NCI-H187 treated with DMSO at 0.1 percent for 48 hours (cell line): ENCODE results near the gene NCMAP.

Experiments
- DNase-seq: peaks from one replicate; lab custom pipeline; 2025; lab: John Stamatoyannopoulos, UW

NCMAP gene

DNA sequence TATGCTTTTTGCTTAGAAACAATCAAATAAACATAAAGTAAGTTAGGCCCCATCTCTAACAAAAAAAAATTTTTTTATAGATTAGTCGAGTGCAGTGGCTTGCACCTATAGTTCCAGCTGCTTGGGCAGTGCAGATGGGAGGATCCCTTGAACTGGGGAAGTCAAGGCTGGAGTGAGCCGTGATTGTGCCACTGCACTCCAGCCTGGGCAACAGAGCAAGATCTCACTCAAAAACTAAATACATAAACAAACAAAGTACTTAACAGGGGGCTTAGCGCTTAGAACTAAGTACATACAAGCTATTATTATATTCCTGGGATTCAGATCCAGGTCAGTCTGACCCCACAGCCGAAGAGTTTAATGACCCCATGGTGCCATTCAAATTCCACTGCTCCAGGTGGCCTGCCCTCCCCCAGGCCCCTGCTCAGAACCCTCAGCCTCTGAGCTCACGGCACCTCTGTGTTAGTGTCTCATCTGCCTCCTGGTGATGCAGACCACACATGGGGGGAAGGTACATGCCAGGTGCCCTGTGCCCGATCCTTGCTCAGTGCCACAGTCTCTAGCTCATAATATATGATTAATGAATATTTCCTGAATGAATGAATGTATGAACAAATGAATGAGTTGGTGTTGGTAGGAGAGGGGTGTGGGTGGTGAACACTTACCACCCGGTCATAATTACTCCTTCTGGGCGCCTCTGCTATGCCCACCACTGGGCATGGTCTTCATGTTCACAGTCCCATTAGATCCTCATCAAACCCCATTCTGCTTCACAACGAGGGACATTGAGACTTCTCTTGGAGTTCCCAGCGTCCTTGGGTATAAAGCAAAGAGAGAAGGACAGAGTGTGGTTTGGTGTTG is 14.6 kb downstream of the NCMAP start:
- no peak for DNase-seq

DNA sequence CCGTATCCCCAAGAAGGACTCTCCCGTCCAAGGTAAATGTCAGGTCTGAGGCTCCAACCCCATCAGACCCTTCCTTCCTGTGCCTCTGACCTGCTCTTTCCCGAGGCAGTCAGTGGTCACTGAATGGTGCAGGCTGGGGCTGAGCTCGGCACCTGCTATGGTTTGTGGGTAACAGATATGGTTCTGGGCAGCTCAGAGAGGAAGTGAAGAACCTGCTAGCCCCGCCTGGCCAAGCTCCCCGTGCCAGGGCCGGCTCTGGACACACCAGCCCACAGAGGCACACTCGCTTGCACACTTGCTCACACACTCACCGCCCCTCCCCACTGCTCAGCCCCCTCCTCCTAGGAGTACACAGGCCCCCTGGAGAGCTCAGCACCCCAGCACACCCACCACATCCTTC is 16.4 kb downstream of the NCMAP start:
- no peak for DNase-seq

DNA sequence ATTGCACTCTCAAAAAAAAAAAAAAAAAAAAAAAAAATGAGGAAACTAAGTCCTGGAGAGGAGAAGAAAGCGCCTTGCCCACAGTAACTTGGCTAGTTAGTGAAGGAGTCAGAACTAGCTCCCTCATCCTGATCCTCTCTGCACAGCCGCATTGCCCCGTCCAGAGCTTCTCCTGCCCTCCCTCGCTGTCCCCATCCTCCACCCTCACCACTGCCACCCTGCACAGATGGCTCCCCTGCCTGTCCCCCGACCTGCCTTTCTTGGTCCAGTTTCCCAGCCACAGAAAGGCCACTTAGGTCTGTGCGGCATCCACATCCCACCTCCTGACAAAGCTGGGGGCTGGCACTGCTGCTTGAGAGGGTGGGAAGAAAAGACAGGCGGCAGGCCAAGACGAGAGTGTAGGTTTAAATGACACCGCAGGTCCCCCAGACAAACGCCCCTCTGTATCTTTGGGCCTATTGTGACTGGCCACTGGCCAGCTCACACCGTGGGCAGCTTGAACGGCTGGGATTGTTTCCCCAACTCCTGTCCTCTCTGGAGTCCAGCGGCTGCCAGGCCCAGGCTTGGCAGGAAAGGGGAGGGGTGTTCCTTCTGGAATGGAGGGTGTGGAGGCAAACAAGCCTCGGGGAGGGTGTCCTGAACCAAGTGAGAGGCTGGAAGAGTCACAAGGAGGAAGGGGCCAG is 20.2 kb downstream of the NCMAP start:
- DNase-seq = no peak

DNA sequence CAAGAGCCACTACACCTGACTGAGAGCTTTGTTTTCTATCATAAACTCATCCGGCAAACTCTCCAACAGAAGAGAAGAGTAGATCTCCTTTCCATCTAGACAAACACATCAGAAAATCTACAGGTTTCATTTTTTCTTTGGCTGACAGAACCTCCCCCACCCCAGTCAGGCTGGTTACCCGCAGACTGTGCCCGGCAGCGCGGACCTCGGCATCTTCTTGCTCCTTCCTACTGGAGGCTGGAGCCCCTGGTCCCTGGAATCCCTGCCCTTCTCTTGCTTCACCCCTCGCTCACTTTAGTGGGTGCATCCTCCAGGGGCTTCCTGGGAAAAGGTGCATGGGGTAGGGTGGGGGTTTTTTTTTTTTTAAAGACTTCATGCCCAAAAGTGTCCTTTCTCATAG is 23.0 kb downstream of the NCMAP start:
- no peak for DNase-seq

DNA sequence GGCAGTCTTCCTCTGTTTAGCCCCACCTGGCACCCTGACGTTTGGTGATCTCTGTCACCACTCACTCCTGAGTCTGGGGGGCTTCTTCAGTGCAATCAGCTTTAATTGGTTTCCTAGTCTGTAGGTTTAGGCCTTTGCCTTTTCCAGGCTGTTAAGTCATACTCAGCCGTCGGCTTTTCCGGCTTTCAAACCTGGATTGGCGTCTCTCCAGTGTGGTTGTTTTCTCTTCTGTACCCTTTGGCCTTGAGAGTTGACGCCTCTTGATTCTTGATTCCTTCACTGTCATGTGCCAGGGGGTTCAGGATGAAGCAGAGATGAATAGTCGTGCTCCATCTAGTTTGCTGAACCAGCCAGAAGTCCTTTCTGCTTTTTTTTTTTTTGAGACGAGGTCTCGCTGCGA is 24.9 kb downstream of the NCMAP start:
- no peak for DNase-seq

DNA sequence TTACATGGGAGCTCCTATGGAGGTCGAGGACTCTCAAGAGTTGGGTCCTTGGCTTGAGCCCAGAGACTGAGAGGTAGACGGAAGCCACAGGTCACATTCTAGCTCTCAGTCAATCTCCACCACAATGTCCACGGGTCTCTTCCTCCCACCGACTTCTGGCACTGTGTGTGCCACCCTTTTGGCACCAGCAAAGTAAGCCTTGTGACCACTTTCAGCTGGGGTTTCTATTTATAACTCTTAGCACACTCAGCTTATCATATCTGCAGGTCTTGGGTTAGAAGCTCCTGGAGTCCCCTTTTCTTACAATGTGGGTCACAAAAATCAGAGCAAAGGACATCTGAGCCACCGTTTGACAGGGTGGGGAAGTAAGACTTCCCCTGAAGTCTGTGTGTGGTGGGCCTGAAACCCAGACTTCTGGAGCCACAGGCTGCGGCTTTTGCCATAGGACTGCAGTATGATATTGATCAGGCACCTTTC is 28.3 kb downstream of the NCMAP start:
- no peak for DNase-seq

DNA sequence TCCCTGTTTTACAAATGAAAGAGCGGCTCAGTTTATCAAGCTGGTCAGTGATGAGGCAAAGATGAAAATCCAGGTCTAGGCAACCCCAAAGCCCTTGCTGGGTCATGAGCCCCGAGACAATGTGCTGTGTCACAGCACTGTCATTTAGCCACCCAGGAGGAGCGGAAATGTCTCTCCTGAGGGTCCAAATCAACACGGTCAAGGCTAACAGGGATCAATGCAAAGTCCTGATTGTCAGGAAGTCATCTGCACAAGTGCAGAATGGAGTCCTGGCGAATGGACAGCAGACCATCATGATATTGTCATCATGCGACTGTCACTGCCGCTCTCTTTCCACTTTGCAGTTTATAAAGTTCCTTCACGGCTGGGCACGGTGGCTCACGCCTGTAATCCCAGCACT is 30.2 kb downstream of the NCMAP start:
- DNase-seq = no peak

DNA sequence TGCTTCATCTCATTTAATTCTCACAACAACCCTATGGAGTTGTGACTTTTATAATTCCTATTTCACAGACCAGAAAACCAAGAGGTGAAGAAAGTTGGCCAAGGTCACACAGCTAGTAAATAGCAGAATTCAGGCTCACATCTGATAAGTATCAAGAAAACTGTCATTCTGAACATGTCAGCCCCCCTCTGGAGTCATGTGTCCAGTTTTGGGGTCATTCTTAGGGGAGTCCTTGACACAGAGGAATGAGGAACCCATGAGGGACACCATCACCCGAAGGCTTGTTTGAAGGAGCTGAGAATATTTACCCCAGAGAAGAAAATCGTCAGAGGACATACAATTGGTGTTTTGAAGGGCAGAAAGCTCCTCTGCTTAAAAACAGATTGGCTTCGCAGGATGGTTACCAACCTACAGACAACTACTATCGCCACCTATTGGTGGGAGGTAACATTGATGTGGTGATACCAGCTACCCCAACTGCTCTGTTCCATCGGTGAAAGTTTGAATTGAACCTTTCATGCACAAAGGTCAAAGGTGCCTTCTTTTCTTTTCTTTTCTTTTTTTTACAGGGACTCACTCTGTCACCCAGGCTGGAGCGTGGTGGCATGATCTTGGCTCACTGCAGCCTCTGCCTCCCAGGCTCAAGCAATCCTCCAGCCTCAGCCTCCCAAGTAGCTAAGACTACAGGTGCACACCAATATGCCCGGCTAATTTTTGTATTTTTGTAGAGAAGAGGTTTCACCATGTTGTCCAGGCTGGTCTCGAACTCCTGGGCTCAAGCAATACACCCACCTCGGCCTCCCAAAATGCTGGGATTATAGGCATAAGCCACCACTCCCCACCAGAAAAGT is 31.3 kb downstream of the NCMAP start:
- peak; percentile 49 for DNase-seq

DNA sequence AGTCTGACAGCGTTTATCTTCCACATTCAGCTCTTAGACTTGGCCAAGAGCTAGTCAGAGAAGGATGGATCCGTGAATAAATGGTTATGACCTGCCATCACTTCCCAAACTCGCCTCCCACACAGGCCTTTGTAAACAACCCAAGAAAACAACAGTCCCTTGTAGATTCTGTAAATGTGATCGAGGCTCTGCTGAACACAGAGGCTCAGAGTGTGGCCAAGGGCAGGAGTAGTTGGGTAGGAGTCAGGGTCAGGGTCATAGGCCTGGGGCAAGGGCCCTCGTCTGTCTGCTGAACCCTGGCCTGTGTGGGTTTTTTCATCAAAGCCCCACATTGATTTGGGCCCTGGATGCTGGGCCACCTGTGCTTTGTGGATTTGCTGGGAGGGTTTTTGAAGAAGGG is 32.7 kb downstream of the NCMAP start:
- DNase-seq = no peak

DNA sequence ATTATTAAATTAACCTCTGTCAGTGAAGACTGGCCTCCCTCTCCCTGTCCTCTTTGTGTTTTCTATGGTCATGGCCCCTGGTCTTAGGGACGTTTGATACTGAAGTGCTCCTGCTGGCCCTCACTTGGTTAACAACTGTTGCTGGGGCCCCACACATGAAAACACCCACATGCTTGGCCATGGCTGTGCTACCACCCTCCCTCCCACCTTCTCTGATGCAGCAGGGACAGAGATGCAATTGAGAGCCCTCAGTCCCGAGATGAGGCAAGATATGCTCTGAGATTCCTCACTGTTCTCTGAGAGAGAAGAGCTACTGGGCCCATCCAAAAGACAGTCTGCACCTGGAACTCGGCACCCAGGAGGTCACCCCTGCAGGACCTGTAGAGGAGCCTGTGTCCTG is 33.3 kb downstream of the NCMAP start:
- no peak for DNase-seq

DNA sequence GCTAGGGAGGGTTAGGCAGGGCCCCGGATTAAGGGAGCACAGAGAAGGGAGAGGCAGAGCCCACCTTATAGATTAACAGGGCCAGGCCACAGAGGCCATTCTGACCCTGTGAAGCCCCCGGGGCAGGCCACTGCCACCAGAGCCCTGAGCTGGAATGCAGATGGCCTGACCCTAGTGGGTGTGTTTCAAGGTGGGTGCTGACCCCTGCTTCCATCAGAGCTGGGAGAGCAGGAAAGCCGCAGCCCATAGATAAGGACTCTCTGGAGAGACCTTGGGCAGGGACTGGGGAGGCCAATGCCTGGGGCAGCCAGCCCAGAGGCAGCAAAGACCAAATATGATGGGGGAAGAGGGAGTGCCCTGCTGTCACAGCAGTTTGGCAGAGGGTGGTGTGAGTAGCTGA is 35.9 kb downstream of the NCMAP start:
- DNase-seq = no peak

DNA sequence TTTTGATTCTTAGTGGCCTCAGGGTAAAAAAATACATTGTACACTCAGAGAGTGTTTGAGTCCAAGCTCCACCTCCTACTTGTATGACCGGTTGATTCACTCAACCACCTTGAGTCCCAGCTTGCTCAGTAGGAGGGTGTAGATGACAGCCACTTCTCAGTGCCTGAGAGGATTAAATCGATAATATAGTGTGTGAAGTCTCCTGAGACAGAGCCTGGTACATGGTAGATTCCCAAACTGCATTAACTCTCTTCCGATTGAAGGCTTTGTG is 38.4 kb downstream of the NCMAP start:
- DNase-seq = peak; percentile 54

DNA sequence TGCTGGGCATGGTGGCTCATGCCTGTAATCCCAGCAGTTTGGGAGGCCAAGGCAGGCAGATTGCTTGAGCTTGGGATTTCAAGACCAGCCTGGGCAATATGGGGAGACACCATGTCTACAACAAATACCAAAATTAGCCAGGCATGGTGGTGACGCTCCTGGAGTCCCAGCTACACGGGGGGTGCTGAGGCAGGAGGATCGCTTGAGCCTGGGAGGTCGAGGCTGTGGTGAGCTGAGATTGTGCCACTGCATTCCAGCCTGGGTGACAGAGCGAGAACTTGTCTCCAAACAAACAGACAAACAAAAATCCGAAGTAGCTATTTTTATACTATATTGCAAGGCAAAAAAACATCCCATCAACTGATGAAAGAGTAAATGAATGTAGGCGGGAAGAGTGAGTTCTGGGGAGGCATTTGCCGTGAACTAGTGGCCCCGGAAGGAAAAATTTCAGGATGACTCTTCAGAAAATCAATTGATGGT is 40.6 kb downstream of the NCMAP start:
- no peak for DNase-seq

DNA sequence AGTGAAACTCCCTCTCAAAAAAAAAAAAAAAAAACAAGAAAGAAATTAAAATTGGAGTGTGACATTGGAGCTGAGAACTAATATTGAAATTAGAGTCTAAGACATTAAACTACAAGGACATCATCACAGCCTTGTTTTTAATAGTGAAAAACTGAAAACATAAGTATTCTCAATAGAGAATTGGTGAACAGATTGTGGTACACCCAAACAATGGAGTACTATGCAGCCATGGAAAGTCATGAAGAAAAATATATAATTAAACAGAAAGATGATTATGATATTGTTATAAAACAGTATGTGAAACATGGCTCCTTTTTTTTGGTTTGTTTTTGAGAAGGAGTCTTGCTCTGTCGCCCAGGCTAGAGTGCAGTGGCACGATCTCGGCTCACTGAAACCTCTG is 43.4 kb downstream of the NCMAP start:
- no peak for DNase-seq

DNA sequence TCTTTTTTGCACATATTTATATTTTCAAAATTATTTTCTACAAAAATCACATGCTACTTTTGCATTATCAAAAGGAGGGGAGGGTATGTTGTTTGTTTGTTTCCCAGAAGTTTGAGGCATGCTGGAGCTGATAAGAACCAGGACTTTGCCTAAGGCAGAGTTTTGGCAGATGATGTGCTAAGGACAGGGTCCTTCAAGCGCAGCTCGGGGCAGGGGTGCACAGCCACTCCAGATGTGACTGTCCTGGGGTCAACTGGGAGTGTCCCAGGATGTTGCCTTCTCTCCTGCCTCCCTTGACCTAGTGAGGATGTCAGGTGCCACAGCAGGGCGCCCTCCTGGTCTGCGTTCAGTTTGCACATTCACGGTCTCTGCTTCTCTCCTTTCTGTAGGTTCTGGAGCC is 44.7 kb downstream of the NCMAP start:
- no peak for DNase-seq

DNA sequence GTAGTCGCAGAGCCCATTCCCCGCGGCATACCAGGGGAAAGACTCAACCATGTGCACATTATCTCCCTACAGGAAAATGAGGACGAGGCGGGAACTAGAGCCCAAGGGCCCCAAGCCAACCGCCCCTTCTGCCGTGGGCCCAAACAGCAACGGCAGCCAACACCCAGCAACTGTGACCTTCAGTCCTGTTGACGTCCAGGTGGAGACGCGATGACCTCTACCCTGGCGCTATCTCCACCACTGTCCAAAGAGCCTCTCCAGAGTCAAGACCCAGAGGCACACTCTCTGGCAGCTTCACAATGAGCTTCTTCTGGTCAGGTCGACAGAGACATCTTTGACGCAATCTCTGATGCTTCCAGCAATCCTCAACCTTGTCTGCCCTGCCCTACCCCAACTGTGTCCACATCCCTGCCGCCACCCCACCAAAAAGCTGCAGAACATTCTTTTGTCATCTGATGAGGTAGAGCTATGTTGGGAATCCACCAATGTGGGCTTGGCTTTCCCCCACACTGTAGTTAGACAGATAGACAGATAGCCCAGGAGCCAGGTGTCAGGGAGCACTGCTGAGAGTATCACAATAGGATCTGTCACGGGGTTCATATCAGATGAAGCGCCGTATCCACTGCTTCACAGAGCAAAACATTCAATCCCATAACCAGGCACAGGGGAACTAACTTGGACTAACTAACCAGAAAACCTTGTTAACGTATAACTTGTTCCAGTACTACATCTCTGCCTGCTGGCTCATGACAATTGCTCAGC is 49.8 kb downstream of the NCMAP start:
- DNase-seq = no peak

DNA sequence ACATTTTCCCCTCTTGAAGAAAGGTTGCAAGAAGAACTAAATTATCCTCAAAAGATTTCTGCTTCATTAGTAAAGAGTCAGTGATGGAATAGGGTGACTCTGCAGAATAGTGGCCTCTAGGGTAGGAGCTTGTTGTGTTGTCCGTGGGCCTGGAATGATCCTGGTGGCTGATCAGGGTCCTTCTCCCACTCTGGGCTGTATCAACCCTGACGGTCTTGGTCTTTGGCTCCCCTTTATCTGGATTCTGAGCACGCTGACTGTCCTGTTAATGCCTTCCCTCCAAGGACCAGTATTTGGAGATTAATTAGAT is 50.4 kb downstream of the NCMAP start:
- no peak for DNase-seq

DNA sequence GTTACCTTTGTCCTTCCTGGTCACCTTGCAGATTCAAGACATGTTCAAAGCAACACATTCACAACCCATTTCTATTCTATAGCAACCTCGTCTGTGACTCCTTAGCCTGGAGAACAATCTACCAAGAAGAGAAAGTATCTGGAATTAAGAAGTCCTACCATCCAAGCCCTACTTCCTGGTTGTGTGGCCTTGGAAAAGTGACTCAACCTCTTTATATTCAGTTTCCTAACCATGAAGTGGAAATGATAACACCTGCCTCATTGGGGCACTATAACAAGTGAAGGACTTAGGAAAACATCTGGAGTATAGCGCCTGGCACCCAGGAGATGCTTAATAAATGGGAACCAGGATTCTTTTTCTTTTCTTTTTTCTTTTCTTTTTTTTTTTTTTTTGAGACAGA is 50.7 kb downstream of the NCMAP start:
- DNase-seq = no peak

DNA sequence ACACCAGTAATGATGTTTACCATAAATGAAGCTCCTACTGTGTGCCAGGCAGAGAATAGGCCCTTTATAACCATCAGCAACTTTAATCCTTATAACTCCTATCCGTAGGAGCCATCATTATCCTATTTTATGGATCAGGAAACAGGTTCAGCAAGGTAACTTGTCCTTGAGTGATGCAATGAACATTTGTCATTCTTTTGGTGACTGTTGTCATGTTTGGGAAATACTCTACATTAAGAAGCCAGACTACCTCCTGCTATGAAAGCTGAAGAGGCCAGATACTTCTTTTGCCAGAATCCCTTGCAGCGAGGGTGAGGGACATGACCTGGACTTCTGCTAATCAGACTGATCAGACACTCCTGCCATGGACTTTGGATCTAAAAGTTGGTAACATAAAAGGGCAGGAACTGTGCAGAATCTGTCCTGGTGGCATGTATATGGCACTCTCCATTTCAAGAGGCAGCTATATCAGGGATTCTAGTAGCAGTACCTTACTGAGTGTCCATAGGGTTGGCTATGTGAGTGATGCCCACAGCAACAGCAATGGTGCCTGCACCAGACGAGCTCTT is 54.1 kb downstream of the NCMAP start:
- DNase-seq = no peak

DNA sequence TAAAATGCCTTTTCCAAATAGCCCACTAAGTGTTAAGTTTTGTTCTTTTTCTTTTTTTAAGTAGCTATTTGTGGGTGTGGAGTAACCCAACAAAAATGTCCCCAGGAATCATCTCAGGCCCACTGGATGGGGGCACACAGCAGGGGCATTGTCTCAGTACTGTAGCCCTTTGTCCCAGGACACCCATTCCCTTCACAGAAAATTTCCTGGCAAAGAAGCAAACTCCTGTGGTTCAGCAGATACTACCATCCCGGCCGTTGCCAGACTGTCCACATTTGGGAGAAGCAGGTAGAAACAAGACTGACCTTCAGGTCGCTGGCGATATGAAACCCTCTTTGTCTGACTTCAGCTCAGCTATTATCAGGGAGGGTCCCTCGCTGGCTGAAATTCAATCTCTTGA is 63.5 kb downstream of the NCMAP start:
- DNase-seq = no peak

DNA sequence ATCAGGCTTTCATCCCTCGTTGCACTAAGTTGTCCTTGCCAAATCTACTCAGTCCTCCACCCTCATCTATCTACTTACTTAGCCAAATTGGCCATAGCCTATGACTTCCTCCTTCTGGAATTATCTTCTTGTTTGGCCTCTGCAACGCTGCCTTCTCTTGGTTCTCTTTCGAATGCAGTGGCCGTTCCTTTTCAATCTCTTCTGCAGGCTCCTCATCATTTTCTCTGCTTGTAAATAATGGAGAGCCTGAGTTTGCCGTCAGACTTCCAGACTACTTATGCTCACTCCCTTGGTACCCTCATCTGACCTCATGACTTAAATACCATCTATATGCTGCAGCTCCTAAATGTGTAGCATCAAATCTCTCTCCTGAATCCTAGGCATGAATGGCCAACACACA is 64.8 kb downstream of the NCMAP start:
- DNase-seq = no peak

DNA sequence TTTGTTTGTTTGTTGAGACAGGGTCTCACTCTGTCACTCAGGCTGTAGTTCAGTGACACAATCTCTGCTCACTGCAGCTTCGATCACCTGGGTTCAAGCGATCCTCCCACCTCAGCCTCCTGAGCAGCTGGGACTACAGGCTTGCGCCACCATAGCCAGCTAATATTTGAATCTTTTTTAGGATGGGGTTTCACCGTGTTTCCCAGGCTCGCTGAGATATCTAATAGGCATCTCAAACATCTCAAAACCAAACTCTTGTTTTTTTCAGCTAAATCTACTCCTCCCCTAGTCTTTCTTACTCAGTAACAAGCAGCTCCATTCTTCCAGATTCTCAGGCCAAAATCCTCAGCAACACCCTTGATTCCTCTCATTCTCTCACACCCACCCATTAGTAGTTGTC is 65.2 kb downstream of the NCMAP start:
- no peak for DNase-seq
